Spleen (tissue), 11 donors: ENCODE measurements around the gene LZTFL1. TPM values are rescaled to one million over a fixed set of nuclear protein-coding genes. Genes with fewer than 3 reads are reported as not detected.

ENCODE experiments used
- DNase-seq: peaks from one replicate; pipeline ENCODE4 v3.0.0-alpha.2; 2020
- H3K27ac ChIP-seq, 8 donors: fragments of 200-600 bp; sonication (generic) in 7 of 8; 1 replicate in 4 of 8; 2 replicates in 4 of 8; pipeline versions ENCODE4 v1.5.0 to v1.8.0; 2016 to 2021; ENCODE audit warnings: inconsistent platforms in 4 of 8, mild to moderate bottlenecking in 4 of 8, moderate library complexity in 1 of 8
- H3K27me3 ChIP-seq, 7 donors: fragments of 200-600 bp; sonication (generic) in 6 of 7; replicated peaks in 1 of 7; 1 replicate in 4 of 7; 2 replicates in 3 of 7; pipeline versions ENCODE4 v1.5.0 to v1.8.0; 2016 to 2021; ENCODE audit warnings: inconsistent platforms in 3 of 7, mild to moderate bottlenecking in 1 of 7
- H3K36me3 ChIP-seq, 6 donors: fragments of 200-600 bp; sonication (generic) in 5 of 6; 1 replicate in 4 of 6; 2 replicates in 2 of 6; pipeline versions ENCODE4 v1.5.0 to v1.8.0; 2016 to 2021; ENCODE audit warnings: inconsistent platforms in 2 of 6
- H3K4me1 ChIP-seq, 6 donors: fragments of 200-600 bp; sonication (generic) in 5 of 6; 1 replicate in 3 of 6; 2 replicates in 3 of 6; pipeline versions ENCODE4 v1.5.0 to v1.8.0; 2016 to 2021; ENCODE audit warnings: inconsistent platforms in 3 of 6
- H3K4me3 ChIP-seq, 8 donors: fragments of 200-600 bp; sonication (generic) in 7 of 8; 1 replicate in 4 of 8; 2 replicates in 4 of 8; pipeline versions ENCODE4 v1.5.0 to v1.8.0; 2016 to 2021; ENCODE audit warnings: inconsistent platforms in 4 of 8, mild to moderate bottlenecking in 4 of 8, moderate library complexity in 2 of 8
- H3K9me3 ChIP-seq, 8 donors: fragments of 200-600 bp; sonication (generic) in 7 of 8; 1 replicate in 4 of 8; 2 replicates in 4 of 8; pipeline versions ENCODE4 v1.5.0 to v1.8.0; 2016 to 2021; ENCODE audit warnings: inconsistent platforms in 4 of 8
- POLR2A ChIP-seq, 3 donors: fragments of 450-650 bp; IDR thresholded peaks; one replicate each; pipeline ENCODE4 v1.5.1; 2017; ENCODE audit warnings: antibody characterized with exemption in 3 of 3, mild to moderate bottlenecking in 1 of 3
- POLR2AphosphoS5 ChIP-seq, 3 donors: sonication (generic); formaldehyde crosslinking; IDR thresholded peaks; one replicate each; pipeline ENCODE4 v1.5.1; 2017; ENCODE audit warnings: antibody characterized with exemption in 3 of 3
- WGBS, 5 donors: extraction: QIAGEN DNeasy Blood & Tissue Kit in 3 of 5; methylation state at CpG; one replicate each; pipeline versions ENCODE4 v1.1.5 to v1.1.7; 2013 to 2018; 5-methylcytosine and 5-hydroxymethylcytosine counted together
- intact Hi-C: fragments of 100-400 bp; cut with DNase I; formaldehyde crosslinking; loops from one replicate; pipeline ENCODE4 v1.15.0; 2023; ENCODE audit warnings: low total_unique reads
- polyA plus RNA-seq, 3 donors: library from polyadenylated mRNA; stranded (reverse); fragments of 200-250 nt; gene quantifications; one replicate each; pipeline ENCODE4 v1.2.1, GENCODE V29; 2013
- total RNA-seq, 7 donors: library from RNA; depleted of rRNA in 3 of 7; stranded (reverse); fragments of >200 nt in 3 of 7; fragmentation: NEBNext Ultra II Directional in 4 of 7; extraction: Animal tissue kit (Norgen Biotek cat#: 25700) in 4 of 7; gene quantifications; one replicate each; pipeline versions ENCODE4 v1.1.0 to v1.2.1, GENCODE V29; 2016 to 2021
- TF ChIP-seq, protein P1 (sequence below), 11 experiments: fragments of 200-600 bp in 7 of 11; fragments of 450-650 bp in 4 of 11; sonication (generic) in 4 of 11; IDR thresholded peaks in 8 of 11; conservative IDR thresholded peaks in 3 of 11; 1 replicate in 7 of 11; 2 replicates in 4 of 11; pipeline versions ENCODE4 v1.4.0 to v1.8.0; 2016 to 2021; ENCODE audit warnings: antibody characterized with exemption in 11 of 11, inconsistent platforms in 4 of 11, mild to moderate bottlenecking in 1 of 11
- donor health status: healthy with polysubstance abuse.
- donor health status: DM: no; HTN: no; CAD: no; lungs with moderate emphysema.
- donor health status: DM: no; HTN: no; CAD: no.
- donor health status: Bipolar disorder and iron deficiency.
- donor health status: healthy.
- donor health status: DM: no; HTN: no; CAD: no.
- donor health status: DM: yes; HTN: yes; CAD: no.

LZTFL1 gene
- total and polyA plus RNA-seq, 10 donors = 6.5 to 22.9 (median 15.5) TPM

DNA sequence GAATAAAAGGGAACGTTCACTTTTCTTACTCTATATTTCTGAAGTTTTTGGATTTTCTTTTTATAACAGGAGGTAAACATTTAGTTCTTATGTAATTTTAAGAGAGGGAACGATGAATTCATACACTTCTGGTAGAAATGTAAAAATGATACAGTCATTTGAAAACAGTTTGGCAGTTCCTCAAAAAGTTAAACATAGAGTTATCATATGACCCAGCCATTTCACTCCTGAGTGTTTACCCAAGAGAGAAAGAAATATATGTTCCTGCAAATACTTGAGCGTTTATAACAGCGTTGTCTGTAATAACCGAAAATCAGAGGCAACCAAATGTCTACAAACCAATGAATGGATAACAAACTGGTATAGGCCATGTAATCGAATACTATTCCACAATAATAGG lies 23.6 kb upstream of the LZTFL1 start:
- 46 to 57% (median 54%) methylated on average over 6 of the region's 6 CpGs for WGBS, 5 donors
- Histone ChIP-seq H3K9me3 (peaks cover 0 to 10% (median 8%) of the 10 kb centered on the region in 8 donors), H3K4me3 (no peak overlapping the region), H3K27me3 (no peaks in the 10 kb centered on the region), H3K36me3 (no peaks in the 10 kb centered on the region), H3K4me1 (peaks cover 0 to 35% (median 13%) of the 10 kb centered on the region in 6 donors), H3K27ac (peak overlapping the region in 1 of 8 donors; percentile 23)
- no peak for TF ChIP-seq POLR2A (IDR thresholded peaks at IDR 0.05)
- no peak for TF ChIP-seq POLR2AphosphoS5 (IDR thresholded peaks at IDR 0.05)
- TF ChIP-seq, protein P1, sequence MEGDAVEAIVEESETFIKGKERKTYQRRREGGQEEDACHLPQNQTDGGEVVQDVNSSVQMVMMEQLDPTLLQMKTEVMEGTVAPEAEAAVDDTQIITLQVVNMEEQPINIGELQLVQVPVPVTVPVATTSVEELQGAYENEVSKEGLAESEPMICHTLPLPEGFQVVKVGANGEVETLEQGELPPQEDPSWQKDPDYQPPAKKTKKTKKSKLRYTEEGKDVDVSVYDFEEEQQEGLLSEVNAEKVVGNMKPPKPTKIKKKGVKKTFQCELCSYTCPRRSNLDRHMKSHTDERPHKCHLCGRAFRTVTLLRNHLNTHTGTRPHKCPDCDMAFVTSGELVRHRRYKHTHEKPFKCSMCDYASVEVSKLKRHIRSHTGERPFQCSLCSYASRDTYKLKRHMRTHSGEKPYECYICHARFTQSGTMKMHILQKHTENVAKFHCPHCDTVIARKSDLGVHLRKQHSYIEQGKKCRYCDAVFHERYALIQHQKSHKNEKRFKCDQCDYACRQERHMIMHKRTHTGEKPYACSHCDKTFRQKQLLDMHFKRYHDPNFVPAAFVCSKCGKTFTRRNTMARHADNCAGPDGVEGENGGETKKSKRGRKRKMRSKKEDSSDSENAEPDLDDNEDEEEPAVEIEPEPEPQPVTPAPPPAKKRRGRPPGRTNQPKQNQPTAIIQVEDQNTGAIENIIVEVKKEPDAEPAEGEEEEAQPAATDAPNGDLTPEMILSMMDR (IDR thresholded peaks at IDR 0.05 in 8 of 11, conservative IDR thresholded peaks at IDR 0.05 in 3 of 11) = no peak
- DNase-seq = no peak
- intact Hi-C loops = no loop called here

GRCh38 chr3:45864760-45865519 lies 23.0 kb upstream of the LZTFL1 start:
- Histone ChIP-seq H3K4me3 (no peak overlapping the region), H3K9me3 (peaks cover 0 to 10% (median 8%) of the 10 kb centered on the region in 8 donors), H3K36me3 (no peaks in the 10 kb centered on the region), H3K4me1 (peaks cover 0 to 28% (median 6%) of the 10 kb centered on the region in 6 donors), H3K27me3 (no peaks in the 10 kb centered on the region), H3K27ac (peak overlapping the region in 3 of 8 donors; percentile 16 to 35 (median 23))
- no peak for DNase-seq
- TF ChIP-seq POLR2A (IDR thresholded peaks at IDR 0.05) = no peak
- no peak for TF ChIP-seq POLR2AphosphoS5 (IDR thresholded peaks at IDR 0.05)
- TF ChIP-seq, protein P1 (IDR thresholded peaks at IDR 0.05 in 8 of 11, conservative IDR thresholded peaks at IDR 0.05 in 3 of 11) = no peak
- intact Hi-C loops = no loop called here
- 50 to 61% (median 52%) methylated on average over 8 of the region's 8 CpGs for WGBS, 5 donors

- 47 to 62% (median 59%) methylated on average over 7 of the region's 7 CpGs for WGBS, 5 donors
- Histone ChIP-seq H3K9me3 (peaks cover 0 to 22% (median 10%) of the 10 kb centered on the region in 8 donors), H3K4me3 (no peak overlapping the region), H3K4me1 (peaks cover 0 to 28% (median 5%) of the 10 kb centered on the region in 6 donors), H3K36me3 (no peaks in the 10 kb centered on the region), H3K27ac (no peak overlapping the region), H3K27me3 (no peaks in the 10 kb centered on the region)
- no peak for DNase-seq
- intact Hi-C loops = no loop called here
- TF ChIP-seq POLR2A (IDR thresholded peaks at IDR 0.05) = no peak
- TF ChIP-seq, protein P1 (IDR thresholded peaks at IDR 0.05 in 8 of 11, conservative IDR thresholded peaks at IDR 0.05 in 3 of 11) = no peak
- TF ChIP-seq POLR2AphosphoS5 (IDR thresholded peaks at IDR 0.05) = no peak
These were observed 19.3 kb upstream of the LZTFL1 start for GRCh38 chr3:45861043-45861719.

GRCh38 chr3:45860481-45860880 lies 18.6 kb upstream of the LZTFL1 start:
- WGBS, 5 donors = 78 to 83% (median 79%) methylated on average over 4 of the region's 4 CpGs
- no peak for DNase-seq

More at GRCh38 chr3:45860481-45860880, 18.6 kb upstream of the LZTFL1 start:
- Histone ChIP-seq H3K27ac (no peak overlapping the region), H3K4me1 (peaks cover 0 to 22% (median 5%) of the 10 kb centered on the region in 6 donors), H3K9me3 (peaks cover 0 to 28% (median 13%) of the 10 kb centered on the region in 8 donors), H3K4me3 (no peak overlapping the region), H3K27me3 (no peaks in the 10 kb centered on the region), H3K36me3 (no peaks in the 10 kb centered on the region)
- intact Hi-C loops = no loop called here
- TF ChIP-seq POLR2AphosphoS5 (IDR thresholded peaks at IDR 0.05) (no peak), POLR2A (IDR thresholded peaks at IDR 0.05) (no peak)
- TF ChIP-seq, protein P1 (IDR thresholded peaks at IDR 0.05 in 8 of 11, conservative IDR thresholded peaks at IDR 0.05 in 3 of 11) = no peak
